ENCODE results near the gene AP1B1. TPM values are rescaled to one million over a fixed set of nuclear protein-coding genes. Genes with fewer than 3 reads are reported as not detected.
A peak's percentile ranks its signal among the peaks of the same experiment; 100 is the strongest.

The AP1B1 gene
- total RNA-seq, 4 donors from 2014 or later = 50.9 to 74.1 (median 55.8) TPM

GRCh38 chr22:29311464-29312217 lies 76.7 kb downstream of the AP1B1 start:
- H3K4me3 ChIP-seq = peak overlapping the region in 1 of 2 donors; percentile 44
- H3K9me3 ChIP-seq = no peaks in the 10 kb centered on the region
- peak overlapping the region; percentile 9 to 97 (median 89) for H3K27ac ChIP-seq
- peaks cover 3 to 88% (median 69%) of the 10 kb centered on the region in 3 donors for H3K4me1 ChIP-seq
- H3K36me3 ChIP-seq = no peaks in the 10 kb centered on the region
- TF ChIP-seq POLR2A (IDR thresholded peaks at IDR 0.05) = no peak
- TF ChIP-seq EP300 (IDR thresholded peaks at IDR 0.05) = no peak
- TF ChIP-seq POLR2AphosphoS5 (IDR thresholded peaks at IDR 0.05) = no peak
- TF ChIP-seq CTCF (IDR thresholded peaks at IDR 0.05) = no peak
- peaks cover 37% of the 10 kb centered on the region for H3K27me3 ChIP-seq
- WGBS, 2 donors (ENCODE audit: low coverage in 1 of 2) = no CpG with 5 or more reads among the region's 50 CpGs
- peak; percentile 0 for ATAC-seq

- Histone ChIP-seq H3K9me3 (no peaks in the 10 kb centered on the region), H3K27me3 (peaks cover 30% of the 10 kb centered on the region), H3K4me3 (peak overlapping the region in 1 of 2 donors; percentile 44), H3K36me3 (no peaks in the 10 kb centered on the region), H3K4me1 (peaks cover 3 to 93% (median 68%) of the 10 kb centered on the region in 3 donors), H3K27ac (peak overlapping the region; percentile 22 to 97 (median 89))
- peak; percentile 84 for TF ChIP-seq POLR2AphosphoS5 (IDR thresholded peaks at IDR 0.05)
- no peak for TF ChIP-seq POLR2A (IDR thresholded peaks at IDR 0.05)
- no peak for TF ChIP-seq EP300 (IDR thresholded peaks at IDR 0.05)
- TF ChIP-seq CTCF (IDR thresholded peaks at IDR 0.05) = no peak
- 0% methylated on average over 4 of the region's 18 CpGs; no CpG with 5 or more reads in 1 of the 2 donors for WGBS, 2 donors (ENCODE audit: low coverage in 1 of 2)
- peak; percentile 85 for ATAC-seq
Measured at GRCh38 chr22:29310863-29311339, 77.5 kb downstream of the AP1B1 start.

- TF ChIP-seq EP300 (IDR thresholded peaks at IDR 0.05) (no peak), POLR2AphosphoS5 (IDR thresholded peaks at IDR 0.05) (no peak)
- H3K4me1 ChIP-seq = peaks cover 3 to 93% (median 65%) of the 10 kb centered on the region in 3 donors
- no peak for ATAC-seq
- H3K27ac ChIP-seq = peak overlapping the region; percentile 22 to 97 (median 94)
- peaks cover 23% of the 10 kb centered on the region for H3K27me3 ChIP-seq
- H3K36me3 ChIP-seq = no peaks in the 10 kb centered on the region
- peak overlapping the region in 1 of 2 donors; percentile 18 for H3K4me3 ChIP-seq
- 59% methylated on average over 9 of the region's 28 CpGs; no CpG with 5 or more reads in 1 of the 2 donors for WGBS, 2 donors (ENCODE audit: low coverage in 1 of 2)
- H3K9me3 ChIP-seq = no peaks in the 10 kb centered on the region
Measured at GRCh38 chr22:29310065-29310862, 78.1 kb downstream of the AP1B1 start.

GRCh38 chr22:29309332-29310064 lies 78.9 kb downstream of the AP1B1 start:
- no peaks in the 10 kb centered on the region for H3K9me3 ChIP-seq
- H3K36me3 ChIP-seq = no peaks in the 10 kb centered on the region
- no peak for ATAC-seq
- WGBS, 2 donors (ENCODE audit: low coverage in 1 of 2) = no CpG with 5 or more reads among the region's 21 CpGs
- peak overlapping the region in 1 of 2 donors; percentile 95 for H3K4me3 ChIP-seq
- H3K27me3 ChIP-seq = peaks cover 16% of the 10 kb centered on the region
- peaks cover 3 to 87% (median 60%) of the 10 kb centered on the region in 3 donors for H3K4me1 ChIP-seq
- TF ChIP-seq CTCF (IDR thresholded peaks at IDR 0.05) = no peak
- no peak for TF ChIP-seq POLR2A (IDR thresholded peaks at IDR 0.05)
- TF ChIP-seq EP300 (IDR thresholded peaks at IDR 0.05) = no peak
- TF ChIP-seq POLR2AphosphoS5 (IDR thresholded peaks at IDR 0.05) = no peak
- peak overlapping the region; percentile 4 to 97 (median 94) for H3K27ac ChIP-seq
